ENCODE measurements around the gene ITGB1BP2. TPM values are rescaled to one million over a fixed set of nuclear protein-coding genes. Genes with fewer than 3 reads are reported as not detected.

Gene ITGB1BP2
- 0.38 and 1.6 TPM in 2 replicates for total RNA-seq

DNA sequence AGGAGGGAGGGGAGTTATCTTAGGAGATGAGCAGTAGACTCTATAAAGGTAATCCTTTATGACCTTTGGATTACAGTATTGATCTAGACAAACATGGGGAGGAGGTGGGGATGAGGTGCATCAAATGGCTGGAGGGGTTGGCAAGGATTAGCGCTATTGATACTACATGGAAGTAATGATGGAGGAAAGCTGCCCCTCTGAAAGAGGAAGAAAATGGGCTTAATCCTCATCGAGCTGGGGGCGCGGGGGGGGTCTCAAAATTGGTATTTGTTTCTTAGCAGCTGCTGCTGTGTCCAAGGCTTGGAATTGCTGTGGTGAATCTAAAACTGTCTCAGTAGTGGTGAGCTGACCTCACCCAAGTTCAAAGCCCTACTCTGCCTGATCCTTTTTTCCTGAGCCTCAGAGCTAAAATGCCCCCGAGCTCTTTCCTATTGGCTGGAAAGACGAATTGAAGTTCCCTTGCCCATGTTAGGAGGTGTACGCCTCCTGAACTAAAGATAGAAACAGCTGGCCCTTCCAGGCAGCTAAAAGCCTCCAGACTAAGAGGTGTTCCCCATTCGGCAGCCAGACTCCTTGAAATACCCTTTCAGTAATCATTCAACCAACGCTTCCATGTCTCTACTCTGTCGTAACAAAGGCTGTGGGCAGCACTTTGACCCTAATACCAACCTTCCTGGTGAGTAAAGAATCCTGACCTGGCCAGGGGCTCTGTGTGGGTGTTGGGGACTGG is at the start of gene ITGB1BP2:
Gene ITGB1BP2, plus strand, starts transcription at position 556 of the 730 bp plus-strand sequence. Its CDS starts 57 bp downstream, at position 613.

DNA sequence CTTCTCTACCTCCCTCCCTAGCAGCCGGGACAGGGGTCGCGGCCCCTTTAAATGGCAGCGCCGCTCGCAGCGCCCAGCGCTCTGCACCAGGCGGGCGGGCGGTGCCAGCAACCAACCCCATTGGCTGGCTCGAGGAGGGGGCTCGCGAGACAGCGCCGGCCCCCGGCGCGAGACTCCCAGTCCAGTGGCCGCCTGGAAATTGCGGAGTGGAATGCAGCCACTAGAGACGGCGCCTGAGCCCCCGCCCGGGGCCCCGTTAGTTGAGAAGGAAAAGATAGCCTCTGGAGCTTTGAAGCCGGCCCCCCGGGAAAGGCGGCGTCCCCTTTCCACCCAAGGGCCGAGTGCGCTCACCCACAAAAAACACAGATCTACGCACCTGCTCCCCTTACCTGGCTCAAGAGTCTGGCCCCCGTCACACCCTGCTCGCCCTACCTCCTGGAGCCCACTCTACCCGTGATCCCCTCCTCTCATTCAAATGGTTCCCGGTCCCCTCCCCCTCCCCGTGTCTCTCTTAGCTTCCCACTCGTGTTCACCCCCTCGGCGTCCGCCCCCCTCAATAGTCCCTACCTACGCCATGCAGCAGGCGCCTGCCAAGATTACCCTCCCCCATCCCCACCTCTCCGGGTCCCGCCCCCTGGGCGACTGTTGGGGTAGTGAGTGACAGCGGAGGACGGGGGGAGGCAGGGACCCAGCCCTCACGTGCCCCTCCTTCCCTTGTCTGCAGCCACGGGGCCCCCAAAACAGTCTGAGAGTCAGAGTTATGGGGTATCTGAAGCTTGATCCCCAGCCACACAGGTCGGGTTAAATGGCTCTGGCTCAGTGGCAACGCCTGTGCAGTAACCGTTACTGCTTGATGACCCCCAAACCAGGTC is 47.2 kb upstream of the ITGB1BP2 start, which contains the start of gene ZMYM3:
Gene ZMYM3, minus strand, starts transcription at position 49 of the 872 bp plus-strand sequence. CDS start 885 bp downstream, outside the sequence.

DNA sequence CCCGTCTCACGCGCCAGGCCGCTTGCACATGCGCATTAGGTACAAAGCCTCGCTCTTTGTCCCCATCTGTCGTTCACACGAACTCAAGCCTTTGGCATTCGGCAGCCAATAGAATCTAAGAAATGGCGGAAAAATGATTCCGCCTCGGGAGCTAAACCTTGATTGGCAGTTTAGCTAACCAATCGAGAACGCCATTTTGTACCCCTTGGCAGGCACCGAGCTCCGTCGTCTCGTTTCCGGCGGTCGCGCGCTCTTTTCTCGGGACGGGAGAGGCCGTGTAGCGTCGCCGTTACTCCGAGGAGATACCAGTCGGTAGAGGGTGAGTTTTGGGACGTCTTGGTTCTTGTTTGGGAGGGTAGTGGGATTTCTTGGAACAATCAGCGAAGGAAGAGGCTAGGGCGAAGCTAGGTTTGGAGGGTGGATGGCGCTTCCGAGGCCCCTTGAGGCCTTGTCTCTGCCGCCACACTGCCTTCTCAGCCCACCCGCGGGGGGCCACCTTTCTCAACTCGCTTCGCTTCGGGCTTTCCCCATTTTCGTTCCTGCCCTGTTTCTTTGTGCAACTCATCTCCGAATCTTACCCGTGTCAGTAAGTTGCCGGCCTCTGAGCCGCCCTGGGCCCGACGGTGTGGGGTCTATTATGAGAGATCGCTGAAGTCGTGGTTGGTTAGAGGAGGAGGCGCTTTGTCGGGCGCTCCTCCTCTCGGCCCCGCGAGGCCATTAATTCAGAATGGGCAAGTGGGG is 18.0 kb upstream of the ITGB1BP2 start, which contains the start of gene NONO:
Gene NONO, plus strand, starts transcription at position 233 of the 741 bp plus-strand sequence. CDS start 7,003 bp downstream, outside the sequence.

Other genes with a start within 250 kb of the ITGB1BP2 start
- 49.0 and 50.8 TPM in 2 replicates for gene SNX12, start 233.4 kb upstream of the ITGB1BP2 start, total RNA-seq
- 1.6 and 6.6 TPM in 2 replicates for gene FOXO4, start 205.9 kb upstream of the ITGB1BP2 start, total RNA-seq
- not detected in 2 replicates for gene CXorf65, start 195.0 kb upstream of the ITGB1BP2 start, total RNA-seq
- not detected in 2 replicates for gene IL2RG, start 190.2 kb upstream of the ITGB1BP2 start, total RNA-seq
- 19.6 and 42.5 TPM in 2 replicates for gene MED12, start 183.2 kb upstream of the ITGB1BP2 start, total RNA-seq
- 0.16 and 0.89 TPM in 2 replicates for gene NLGN3, start 156.9 kb upstream of the ITGB1BP2 start, total RNA-seq
- 0.25 TPM in 1 of 2 replicates, not detected in the other for gene GJB1, start 78.5 kb upstream of the ITGB1BP2 start, total RNA-seq
- gene ZMYM3, start 47.6 kb upstream of the ITGB1BP2 start, total RNA-seq: 21.8 and 32.7 TPM in 2 replicates
- gene NONO, start 18.1 kb upstream of the ITGB1BP2 start, total RNA-seq: 295 and 311 TPM in 2 replicates
- 8.5 and 17.6 TPM in 2 replicates for gene TAF1, start 64.6 kb downstream of the ITGB1BP2 start, total RNA-seq
- gene OGT, start 231.4 kb downstream of the ITGB1BP2 start, total RNA-seq: 27.4 and 73.7 TPM in 2 replicates

All from mesangial cell (primary cell).